Stimulated activated naive CD8-positive, alpha-beta T cell treated with anti-CD3 and anti-CD28 coated beads, Interleukin-15, Interleukin-2, amounts not matched to agents 100 U/mL and 50 U/mL, for 24 hours (primary cell): ENCODE results near the gene URI1.
"Not testable (repeated sequence)": the region's sequence is repeated elsewhere in the genome, so short reads cannot be mapped to it uniquely, and the experiment has no call there.

Experiments used
- ATAC-seq: fragments of 150-1000 bp; cut with Tn5 transposase; one replicate; pipeline ENCODE4 v1.10.0; 2021
- DNase-seq: peaks from one replicate; pipeline ENCODE4 v3.0.0; 2021

The URI1 gene, protein sequence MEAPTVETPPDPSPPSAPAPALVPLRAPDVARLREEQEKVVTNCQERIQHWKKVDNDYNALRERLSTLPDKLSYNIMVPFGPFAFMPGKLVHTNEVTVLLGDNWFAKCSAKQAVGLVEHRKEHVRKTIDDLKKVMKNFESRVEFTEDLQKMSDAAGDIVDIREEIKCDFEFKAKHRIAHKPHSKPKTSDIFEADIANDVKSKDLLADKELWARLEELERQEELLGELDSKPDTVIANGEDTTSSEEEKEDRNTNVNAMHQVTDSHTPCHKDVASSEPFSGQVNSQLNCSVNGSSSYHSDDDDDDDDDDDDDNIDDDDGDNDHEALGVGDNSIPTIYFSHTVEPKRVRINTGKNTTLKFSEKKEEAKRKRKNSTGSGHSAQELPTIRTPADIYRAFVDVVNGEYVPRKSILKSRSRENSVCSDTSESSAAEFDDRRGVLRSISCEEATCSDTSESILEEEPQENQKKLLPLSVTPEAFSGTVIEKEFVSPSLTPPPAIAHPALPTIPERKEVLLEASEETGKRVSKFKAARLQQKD

DNA sequence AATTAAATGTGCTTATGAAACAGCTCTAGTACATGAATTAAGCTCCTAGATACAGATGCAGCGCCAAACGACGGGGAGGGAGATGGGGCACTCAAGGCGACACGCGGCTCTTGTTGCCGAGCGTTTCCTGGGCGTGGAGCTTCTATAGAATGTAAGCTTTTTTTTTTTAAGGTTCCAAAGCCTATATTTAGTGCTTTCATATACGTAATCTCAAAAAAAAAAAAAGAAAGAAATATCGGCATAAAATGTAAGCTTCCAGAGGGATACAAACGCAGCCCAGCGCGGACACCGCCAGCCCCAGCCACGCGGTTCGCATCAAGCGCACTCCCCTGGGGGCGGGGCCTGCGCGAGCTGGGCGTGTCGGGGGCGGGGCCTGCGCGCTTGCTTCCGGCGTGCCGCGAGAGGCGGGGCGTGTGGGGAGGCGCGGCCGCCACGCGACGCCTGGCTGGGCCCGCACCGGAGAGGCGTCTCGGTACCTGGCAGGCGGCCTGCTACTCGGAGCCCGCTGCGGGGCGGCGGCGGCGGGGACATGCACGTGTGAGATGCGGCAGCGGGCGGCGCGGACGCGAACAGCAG lies at the start of gene URI1:
TSS of gene URI1 (plus strand) at position 412 of the 576 bp plus-strand sequence. CDS start 309 bp downstream, outside the sequence.
- peak; percentile 97 for DNase-seq
- ATAC-seq = peak; percentile 89

DNA sequence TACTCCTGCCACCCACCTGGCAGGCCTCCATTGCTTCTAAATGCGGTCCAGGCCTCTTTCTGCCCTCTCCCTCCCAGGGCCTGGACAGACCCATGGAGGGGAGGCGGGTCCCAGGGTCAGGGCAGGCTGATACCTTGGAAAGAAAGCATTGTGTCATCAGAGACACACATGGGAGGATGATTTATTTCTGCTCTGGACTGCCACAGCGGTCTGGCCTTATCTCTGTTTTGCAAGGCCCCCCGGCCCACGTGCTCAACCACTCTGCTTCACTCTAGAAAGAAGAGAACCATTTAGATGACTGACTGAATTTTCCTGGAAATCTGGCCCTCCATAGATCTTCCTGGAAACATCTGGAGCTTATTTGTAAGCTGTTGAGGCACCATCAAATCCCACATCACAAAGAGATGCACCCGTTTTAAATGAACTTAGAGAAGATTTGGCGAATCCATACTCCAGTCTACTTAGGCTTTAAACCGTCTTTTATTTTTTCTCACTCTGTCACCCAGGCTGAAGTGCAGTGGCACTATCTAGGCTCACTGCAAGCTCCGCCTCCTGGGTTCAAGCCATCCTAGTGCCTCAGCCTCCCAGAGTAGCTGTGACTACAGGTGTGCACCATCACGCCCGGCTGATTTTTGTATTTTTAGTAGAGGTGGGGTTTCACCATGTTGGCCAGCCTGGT lies 48.3 kb upstream of the URI1 start:
- DNase-seq = no peak
- ATAC-seq = no peak

DNA sequence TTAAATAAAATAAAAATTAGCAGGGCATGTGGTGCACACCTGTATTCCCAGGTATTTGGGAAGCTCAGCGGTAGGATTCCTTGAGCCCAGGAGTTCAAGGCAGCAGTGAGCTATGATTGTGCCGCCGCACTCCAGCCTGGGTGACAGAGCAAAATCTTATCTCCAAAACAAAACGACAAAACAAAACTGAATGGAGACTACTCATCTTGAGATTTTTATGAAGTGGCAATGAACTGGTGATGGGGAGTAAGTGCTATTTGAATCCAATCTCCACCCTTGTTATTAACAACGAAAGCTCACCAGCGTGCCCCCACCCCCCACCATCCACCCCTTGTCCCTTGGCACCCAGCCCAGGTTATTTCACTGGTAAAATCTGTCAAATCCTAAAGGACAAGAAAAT lies 45.2 kb upstream of the URI1 start:
- ATAC-seq (no peak), DNase-seq (no peak)

DNA sequence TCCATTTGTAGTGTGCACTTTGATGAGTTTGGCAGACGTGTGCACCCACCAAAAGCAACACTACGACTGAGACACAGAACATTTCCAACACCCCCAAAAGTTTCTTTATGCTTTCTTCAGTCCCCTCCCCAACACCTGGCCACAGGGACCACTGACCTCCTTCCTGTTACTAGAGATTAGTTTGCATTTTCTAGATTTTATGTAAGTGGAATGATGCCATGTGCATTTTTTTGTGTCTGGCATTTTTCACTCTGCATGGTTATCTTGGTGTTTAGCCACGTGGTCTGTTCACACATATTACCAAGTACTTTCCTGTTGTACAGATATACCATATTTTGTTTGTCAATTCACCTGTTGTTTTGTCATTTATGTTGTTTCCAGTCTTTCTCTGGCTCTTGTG lies 44.6 kb upstream of the URI1 start:
- DNase-seq (no peak), ATAC-seq (no peak)

DNA sequence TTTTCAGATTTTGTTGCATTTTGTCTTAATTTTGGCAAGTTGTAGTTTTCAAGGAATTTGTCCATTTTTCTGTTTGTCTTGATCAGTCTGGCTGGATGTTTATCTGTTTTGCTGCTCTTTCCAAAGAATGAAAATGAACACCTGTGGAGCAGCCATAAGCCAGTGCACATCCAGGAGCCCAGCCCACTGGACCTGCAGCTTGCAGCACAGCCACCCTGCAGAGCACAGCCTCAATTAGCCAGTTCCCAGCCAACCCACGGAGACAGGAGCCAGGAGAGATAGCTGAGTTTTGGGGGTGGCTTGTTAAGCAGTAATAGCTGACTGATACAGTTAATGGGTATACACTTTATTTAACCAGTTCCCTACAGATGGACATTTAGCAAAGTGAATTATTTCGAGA lies 38.0 kb upstream of the URI1 start:
- DNase-seq = no peak

DNA sequence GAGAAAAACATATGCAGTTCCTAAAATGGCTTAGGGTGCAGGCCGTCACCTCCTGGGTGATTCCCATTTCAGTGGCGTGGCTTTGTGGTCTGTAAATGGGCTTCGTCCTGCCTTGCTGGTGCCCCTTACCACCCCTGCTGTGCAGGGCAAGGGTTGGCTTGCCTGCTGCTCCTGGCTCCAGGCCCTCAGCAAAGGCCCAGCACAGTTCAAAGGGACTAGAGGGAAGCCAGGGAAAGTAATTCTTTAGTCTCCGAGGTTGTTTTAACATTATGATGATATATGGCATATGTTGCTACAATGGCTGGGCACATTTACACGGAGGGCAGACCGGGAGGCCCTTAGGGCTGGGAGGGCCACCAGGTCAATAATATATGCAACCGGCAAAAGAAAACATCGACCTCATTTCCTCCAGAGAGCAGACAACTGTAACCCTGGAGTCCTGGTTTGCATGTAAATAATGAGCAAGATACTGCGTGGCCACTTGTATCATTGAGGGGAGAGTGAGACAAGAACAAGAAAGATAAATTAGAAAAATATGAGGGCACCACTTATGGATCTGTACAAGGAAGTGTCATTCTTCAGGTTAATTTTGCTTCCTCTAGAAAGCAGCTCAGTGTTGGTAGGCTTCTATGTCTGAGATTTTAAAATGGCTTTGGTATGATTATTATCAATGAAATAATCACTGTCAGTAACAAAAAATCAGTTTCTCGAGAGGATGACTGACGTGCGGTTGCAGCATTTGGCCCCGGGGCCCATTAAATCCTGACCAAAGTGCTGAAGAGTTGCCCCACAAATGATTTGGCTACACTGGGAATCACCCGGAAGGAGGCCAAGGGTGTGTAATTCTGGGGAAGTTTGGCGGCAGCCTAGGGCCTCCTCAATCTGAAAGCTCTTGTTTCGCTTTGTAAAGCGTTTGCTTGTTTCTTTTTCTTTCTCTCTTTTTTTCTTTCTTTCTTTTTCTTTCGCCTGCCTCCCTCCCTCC lies 32.8 kb upstream of the URI1 start:
- ATAC-seq (no peak), DNase-seq (no peak)

More for the DNA sequence above, 38.0 kb upstream of the URI1 start:
- ATAC-seq = no peak

DNA sequence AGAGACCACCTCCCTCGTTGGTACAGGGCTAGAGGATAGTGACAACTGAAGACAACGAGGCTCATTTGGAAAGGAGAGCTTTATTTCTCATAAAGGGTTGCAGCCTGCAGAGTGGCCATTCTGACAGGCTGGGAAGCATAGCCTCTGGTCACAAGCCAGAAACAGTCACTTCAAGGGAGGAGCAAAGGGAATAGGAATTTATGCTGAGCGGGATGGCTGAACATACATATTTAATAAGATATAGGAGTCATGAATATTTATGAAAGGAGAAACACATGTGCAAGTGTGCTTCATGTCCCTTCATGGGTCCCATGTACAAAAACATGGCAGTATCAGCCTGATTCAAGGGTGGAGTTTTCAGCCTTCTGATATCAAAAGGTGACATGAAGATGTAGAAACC lies 27.1 kb upstream of the URI1 start:
- ATAC-seq = no peak
- DNase-seq = no peak

DNA sequence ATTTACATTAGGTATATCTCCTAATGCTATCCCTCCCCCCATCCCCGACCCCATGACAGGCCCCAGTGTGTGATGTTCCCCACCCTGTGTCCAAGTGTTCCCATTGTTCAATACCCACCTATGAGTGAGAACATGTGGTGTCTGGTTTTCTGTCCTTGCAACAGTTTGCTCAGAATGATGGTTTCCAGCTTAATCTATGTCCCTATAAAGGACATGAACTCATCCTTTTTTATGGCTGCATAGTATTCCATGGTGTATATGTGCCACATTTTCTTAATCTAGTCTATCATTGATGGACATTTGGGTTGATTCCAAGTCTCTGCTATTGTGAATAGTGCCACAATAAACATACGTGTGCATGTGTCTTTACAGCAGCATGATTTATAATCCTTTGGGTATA lies 26.2 kb upstream of the URI1 start:
- not testable (repeated sequence) for DNase-seq, ATAC-seq

DNA sequence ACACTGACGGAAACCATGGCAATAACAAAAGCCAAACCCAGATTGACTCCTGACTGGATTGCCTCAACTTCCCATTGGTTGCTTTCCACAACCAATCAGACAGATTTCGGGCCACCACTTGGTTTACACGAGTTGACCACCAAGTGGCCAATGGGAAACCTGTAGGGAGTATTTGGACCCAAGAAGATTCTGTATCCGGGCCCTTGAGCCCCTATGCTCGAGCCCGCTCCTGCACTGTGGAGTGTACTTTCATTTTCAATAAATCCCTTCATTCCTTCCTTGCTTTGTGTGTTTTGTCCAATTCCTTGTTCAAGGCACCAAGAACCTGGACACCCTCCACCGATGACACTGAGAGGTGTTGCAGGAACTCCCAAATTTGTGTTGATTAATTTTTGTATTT lies 24.1 kb upstream of the URI1 start:
- no peak for ATAC-seq

DNA sequence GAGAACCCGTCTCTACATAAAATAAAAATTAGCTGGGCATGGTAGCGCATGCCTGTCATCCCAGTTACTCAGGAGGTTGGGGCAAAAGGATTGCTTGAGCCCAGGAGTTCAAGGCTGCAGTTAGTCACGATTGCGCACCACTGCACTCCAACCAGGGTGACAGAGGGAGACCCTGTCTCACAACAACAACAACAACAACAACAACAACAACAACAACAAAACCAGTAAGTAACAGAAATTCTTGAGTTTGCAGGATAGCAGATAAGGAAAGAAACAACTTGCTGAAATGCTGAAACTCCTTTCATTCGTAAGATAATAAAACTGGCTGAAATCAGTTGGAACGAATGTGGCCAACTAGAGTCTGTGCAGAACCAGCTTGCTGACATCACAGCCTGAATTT lies 23.1 kb upstream of the URI1 start:
- ATAC-seq = no peak
- no peak for DNase-seq

More for the DNA sequence above, 24.1 kb upstream of the URI1 start:
- DNase-seq = no peak

DNA sequence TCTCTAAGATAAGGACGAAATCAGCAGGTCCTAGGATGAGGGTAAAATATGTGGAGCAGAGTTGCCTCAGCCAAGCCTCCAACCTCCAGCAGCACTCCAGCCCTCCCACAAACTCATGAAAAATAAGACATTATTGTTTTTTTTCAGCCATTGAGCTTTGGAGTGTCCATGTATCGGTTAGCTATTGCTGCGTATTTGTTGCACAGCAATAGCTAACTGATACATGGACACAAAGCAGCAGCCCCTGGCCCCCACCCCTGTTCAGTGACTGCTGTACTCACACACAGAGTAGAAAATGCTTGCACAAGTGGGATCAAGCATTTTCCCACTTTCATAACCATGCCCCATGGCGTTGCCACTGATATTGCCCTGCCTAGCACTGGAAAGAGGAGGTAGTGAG lies 19.1 kb upstream of the URI1 start:
- DNase-seq = no peak
- ATAC-seq = no peak

DNA sequence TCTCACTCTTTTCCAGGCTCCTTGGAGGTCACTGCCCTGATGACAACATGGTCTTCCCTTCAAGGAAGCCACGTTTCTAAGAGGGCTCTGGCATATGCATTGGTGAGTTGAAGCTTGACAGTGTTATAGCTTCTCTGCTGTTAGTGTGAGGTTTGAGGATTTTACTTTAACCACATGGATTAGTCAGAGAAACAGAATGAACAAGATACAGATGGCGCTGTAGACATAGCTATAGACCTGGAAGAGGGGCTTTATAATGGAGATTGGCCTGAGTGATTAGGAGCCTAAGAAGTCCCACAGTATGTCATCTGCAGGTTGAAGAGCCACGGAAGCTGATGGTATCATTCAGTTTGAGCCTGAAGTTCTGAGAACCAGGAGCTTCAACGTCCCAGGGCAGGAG lies 18.4 kb upstream of the URI1 start:
- DNase-seq (no peak), ATAC-seq (no peak)

DNA sequence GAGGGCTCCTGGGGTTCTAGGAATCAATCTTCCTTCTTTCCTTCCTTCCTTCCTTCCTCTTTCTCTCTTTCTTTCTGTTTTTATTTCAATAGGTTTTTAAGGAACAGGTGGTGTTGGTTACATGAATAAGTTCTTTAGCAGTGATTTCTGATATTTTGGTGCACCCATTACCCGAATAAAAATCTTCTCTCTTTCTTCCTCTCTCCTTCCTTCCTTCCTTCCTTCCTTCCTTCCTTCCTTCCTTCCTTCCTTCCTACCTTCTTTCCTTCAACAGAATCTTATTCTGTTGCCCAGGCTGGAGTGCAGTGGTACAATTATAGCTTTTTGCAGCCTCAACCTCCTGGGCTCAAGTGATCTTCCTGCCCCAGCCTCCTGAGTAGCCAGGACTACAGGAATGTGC lies 16.0 kb upstream of the URI1 start:
- ATAC-seq (no peak), DNase-seq (no peak)

DNA sequence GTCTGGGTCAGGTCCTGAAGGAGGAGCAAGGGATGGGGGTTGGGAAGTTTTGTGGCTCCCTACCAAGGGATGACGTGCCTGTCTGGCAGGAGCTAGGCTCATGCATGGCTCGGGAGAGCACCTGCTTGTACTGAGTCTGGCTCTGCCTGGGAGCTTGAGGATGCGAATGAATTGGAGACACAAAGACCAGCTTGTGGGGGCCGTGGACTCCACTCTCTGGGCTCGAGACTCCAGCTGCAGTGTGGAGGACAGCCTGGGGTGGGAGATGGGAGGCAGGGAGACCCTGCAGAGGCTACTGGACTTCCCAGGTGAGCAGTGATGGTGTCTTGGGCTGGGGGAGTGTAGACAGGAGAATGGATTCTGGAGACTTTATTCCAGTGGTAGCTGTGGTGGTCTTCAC lies 15.2 kb upstream of the URI1 start:
- no peak for DNase-seq
- ATAC-seq = no peak

DNA sequence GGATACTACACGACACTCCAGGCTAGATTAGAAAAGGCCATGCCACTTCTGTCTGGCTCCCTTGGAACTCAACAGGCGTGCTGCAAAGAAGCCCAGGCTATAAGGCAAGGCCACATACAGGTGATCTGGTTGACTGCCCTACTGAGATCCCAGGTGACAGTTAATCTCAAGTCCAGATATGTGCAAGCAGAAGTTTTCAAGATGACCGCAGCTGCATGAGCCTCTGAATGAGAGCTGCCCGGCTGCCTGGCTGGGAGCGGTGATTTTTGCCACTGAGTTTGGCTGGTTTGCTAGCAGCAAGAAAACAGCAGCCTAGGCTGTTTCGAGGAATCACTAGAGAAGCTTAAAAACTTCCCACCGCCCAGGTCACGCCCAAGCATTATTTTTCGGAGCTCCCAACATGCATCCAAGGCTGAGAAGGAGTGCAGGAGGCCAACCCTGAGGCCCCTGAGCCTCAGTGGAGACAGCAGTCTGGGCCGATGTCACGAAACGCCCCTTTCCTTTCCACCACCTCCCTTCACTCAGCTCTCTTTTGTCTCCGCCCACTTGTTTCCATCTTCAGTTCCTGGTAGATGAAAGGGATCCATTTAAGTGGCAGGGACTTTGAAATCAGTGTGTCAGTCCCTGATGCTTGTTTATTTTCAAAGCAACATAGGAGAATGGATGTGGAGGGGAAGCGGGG lies 14.0 kb upstream of the URI1 start:
- ATAC-seq = no peak
- DNase-seq = no peak

DNA sequence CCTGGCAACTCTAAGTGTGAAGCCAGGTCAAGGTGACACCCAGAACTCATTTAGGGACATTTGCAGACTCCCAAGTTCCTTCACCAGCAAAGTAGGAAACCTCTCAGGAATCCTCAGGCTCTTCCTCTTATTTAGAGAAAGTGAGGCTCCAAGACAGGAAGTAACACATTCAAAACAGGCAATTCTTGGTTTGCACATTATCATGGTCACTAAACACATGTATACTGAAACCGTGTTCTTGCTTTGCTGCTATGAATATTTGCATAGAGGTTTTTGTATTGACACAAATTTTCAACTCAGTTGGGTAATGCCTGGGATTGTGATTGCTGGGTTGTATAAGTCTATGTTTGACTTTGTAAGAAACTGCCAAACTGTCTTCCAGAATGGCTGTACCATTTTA lies 13.2 kb upstream of the URI1 start:
- DNase-seq = no peak
- ATAC-seq = no peak

DNA sequence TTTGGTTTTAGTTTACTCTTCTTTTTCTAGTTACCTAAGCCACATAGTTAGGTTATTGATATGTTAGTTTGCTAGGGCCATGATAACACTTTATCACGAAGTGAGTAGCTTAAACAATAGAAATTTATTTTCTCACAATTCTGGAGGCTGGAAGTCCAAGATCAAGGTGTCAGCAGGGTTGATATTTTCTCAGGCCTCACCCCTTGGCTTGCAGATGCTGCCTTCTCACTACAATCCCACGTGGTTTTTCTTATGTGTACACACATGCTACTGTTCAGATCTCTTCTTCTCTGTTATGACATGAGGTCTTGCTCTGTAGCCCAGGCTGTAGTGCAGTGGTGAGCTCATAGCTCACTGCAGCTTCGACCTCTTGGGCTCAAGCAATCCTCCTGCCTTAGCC lies 7.8 kb upstream of the URI1 start:
- DNase-seq (no peak), ATAC-seq (no peak)

DNA sequence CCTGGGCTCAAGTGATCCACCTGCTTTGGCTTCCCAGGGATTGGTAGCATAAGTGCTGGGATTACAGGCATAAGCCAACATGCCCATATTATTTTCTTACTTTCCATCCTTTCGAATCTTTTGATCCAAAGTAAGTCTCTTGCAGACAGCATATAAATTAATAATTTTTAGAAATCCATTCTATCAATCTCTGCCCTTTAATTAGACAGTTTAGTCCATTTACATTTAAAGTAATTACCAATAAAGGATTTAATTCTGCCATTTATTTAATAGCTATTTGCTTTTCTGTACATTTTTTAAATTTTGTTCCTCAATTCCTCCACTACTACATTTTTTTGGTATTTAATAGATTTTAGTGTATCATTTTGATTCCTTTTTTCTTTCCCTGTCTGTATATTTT lies 7.3 kb upstream of the URI1 start:
- DNase-seq (no peak), ATAC-seq (no peak)

DNA sequence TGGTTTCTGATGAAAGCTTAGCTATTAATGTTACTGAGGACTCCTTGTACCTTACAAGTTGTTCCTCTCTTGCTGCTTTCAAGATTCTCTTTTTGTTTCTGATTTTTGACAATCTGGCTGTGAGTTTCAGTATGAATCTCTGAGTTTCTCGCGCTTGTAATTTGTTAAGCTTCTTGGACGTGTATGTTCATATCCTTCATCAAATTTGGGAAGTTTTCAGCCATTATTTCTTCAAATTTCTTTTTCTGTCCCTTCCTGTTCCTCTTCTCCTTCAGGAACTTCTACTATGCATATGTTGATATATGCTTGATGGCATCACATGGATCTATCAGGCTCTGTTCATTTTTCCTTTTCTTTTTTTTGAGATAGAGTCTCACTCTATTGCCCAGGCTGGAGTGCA lies 5.6 kb upstream of the URI1 start:
- no peak for DNase-seq
- ATAC-seq = no peak

DNA sequence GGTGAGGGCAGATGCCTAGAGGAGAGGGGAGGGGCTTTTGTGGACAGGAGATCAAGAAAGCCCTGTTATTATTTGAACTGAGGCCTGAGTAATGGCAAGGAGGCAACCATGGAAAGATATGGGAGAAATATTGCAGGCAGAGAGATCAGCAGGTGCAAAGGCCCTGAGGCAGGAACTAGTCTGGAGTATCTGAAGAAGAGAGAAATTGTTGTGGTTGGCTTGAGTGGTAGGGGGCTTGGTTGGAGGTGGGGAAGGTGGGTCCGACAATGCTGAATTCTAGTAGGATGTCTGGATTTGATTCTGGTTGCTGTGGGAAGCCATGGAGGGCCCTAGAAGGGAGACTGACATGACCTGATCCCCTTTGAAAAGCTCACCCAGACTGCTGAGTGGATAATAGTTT lies 2.4 kb upstream of the URI1 start:
- DNase-seq (no peak), ATAC-seq (no peak)

DNA sequence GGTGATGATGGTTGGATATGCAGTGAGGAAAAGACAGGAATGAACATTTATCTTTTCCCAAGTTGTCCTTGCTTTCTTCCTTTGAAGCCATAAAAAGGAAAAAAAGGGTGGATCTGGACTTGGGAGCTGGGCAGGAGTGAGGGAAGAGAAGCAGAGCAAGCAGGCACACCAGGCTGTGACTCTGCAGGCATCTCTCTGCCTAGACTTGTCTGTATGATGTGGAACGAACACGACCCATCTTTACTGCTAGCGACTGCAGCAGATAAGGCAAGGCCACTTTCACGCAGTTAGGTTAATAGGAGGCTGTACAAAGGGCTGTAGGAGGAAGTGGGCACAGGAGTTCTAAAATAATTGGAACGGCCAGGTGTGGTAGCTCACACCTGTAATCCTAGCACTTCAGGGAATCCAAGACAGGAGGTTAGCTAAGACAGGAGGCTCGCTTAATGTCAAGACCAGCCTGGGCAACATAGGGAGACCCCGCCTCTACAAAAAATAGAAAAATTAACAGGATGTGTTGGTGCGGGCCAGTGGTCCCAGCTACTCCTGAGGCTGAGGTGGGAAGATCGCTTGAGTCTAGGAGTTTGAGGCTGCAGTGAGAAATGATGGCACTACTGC lies 961 bp upstream of the URI1 start:
- DNase-seq (no peak), ATAC-seq (no peak)
